ENCODE data around the gene CARHSP1.

CARHSP1 gene

DNA sequence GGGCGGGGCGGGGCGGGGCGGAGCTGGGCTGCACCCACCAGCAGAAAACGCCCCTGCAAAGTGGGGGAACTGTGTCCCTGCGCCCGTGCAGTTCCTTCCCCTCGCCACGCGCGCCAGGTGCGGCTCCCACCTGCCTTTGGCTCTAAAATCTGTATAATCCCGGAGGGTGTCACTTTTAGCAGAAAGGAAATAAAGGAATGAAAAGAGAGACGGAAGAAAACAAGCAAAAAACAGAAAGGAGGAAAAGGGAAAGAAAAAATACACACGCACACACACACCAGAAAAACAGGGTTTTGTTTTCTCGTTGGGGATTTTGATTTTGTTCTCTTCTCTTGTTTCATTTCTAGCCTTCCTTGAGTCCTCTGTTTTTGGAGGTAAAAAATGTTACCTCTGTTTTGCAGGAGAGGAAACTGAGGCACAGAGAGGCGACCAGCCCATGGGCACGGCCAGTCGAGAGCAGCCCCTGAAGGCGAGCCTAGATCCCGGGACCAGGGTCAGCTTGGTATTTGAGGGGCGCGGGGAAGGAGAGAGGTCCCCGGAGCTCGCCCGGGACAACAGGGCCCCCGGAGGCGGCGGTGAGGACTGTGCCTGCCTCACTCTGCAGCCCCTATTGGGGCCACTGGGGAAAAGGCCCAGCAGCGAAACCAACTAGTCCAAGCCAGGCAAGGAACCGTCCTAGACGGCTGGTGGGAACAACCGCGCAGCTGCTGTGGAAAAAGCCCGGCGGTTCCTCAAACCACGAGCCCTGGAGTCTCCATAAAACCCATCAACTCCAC lies 594 bp upstream of the CARHSP1 start:
- DNase-seq = no peak

DNA sequence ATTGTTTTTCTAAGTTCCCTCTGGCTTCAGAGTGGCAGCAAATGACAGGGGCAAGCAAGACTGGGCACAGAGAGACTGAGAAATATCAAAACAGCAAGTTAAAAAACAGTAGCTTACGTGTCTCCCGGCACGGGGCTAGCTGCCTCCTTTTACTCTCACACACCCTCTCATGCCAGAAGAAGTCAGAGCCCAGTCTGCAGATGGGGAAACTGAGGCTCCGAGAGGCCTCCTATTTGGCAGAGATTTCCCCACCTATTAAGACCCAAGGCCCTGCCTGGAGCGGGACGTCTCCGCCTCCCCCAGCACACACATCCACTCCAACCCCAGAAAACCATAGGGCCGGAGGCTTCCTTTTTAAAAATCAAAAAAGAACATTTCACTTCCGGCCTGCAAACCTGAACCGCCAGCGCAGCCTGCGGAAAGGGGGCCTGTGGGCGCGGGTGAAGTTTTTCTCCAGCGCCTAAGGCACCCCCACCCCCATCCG lies 832 bp downstream of the CARHSP1 start:
- no peak for DNase-seq

DNA sequence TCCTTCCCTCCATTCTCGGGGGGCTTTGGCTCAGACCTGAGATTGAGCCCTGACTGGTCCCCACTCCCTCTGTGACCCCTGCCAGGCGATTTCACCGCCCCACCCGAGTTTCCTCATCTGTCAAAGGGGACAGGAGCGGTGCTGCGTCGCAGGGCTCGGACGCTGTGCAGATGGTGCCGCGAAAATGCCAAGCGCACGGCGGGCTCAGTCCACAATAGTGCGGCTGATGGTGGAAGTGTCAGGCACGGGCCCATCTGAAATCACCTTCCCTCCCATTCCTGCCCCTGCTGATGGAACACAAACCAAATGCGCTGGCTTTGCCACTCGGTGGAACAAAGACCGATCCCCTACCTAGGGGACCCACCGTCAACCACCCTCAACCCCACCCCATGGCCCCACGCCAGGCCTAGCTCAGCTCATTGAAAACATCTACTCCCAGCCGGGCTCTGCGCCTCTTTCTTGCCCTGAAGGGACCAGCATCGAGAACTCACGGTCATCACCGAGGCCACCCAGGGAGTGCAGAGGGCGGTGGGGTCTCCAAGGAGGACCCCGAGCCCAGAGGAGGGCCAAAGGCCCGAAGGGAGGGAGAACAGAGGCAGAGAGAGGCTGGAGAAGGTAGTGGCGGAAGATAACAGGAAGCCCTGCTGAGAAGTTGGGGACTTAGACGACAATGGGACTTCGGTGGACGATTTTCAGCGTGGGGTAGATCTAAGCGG lies 1.4 kb downstream of the CARHSP1 start:
- no peak for DNase-seq

DNA sequence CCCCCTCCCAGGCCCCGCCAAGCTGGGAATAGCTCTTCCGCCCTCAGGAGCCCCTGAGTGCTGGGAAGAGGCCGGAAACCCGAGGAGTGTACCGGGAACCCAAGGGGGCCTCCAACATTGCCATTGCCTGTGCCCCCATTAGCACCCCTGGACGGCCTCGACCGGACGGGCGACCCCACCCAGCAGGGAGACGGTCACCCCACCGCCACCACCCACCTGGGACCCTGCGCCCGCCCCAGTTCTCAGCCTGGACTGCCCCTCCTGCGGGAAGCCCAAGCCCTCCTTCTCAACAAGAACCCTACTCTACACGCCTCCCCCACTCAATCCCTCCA lies 2.0 kb downstream of the CARHSP1 start:
- DNase-seq = no peak

DNA sequence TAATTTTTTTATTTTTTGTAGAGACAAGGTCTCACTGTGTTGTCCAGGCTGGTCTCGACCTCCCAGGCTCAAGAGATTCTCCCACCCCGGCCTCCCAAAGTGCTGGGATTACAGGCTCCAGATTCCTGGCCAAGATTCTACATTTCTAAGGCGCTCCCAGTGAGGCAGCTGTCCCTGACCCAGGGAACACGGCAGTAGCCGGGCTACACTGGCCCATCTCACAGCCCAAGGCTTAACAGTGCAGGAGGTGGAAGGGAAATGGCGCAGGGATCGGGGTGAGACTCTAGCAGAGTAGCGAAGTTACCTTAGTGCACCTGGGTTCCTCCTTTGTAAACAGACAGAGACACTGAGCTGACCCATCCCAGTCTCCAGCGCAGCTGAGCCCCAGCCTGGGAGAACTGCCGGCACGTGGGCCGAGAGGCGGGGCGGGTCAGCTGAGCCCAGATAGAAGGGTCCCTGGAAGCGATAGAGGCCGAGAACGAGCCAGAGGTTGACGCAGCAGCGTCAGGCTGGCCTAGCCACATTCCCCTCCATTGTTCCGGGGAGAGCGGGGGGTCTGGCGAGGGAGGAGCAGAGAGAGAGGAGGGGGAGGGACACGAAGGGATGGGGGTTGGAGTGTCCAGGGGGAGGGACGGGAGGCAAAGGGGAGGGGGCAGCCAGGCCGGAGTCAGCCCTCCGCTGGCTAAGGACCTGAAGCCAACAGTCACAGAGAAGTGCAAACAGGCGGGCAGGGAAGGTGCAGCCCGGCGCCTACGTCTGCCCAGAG lies 2.5 kb downstream of the CARHSP1 start:
- DNase-seq = no peak

DNA sequence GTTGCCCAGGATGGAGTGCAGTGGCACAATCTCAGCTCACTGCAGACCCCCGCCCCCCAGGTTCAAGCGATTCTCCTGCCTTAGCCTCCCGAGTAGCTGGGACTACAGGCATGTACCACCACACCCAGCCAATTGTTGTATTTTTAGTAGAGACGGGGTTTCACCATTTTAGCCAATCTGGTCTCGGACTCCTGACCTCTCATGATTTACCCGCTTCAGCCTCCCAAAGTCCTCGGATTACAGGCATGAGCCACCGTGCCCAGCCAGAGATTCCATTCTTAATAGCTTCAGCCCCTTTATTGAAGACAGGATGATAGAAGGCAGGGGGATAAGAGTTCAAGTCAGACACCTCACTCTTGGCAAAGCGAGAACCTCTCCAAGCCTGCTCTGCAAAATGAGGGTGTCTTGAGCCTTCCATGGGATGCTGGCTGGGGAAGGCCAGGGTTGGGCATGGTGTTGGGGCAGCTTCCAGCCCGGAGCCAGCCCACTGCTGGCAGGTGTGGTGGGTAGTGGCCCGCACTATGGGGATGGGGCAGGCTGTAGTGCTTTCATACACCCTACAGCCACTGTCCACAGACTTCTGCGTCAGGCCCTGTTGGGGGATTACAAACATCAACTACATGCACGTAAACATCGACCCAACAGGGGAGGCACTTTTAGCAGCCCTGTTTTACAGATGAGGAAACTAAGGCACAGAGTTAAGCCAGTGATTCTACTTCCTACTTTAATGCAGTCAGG lies 3.5 kb downstream of the CARHSP1 start:
- DNase-seq = no peak

DNA sequence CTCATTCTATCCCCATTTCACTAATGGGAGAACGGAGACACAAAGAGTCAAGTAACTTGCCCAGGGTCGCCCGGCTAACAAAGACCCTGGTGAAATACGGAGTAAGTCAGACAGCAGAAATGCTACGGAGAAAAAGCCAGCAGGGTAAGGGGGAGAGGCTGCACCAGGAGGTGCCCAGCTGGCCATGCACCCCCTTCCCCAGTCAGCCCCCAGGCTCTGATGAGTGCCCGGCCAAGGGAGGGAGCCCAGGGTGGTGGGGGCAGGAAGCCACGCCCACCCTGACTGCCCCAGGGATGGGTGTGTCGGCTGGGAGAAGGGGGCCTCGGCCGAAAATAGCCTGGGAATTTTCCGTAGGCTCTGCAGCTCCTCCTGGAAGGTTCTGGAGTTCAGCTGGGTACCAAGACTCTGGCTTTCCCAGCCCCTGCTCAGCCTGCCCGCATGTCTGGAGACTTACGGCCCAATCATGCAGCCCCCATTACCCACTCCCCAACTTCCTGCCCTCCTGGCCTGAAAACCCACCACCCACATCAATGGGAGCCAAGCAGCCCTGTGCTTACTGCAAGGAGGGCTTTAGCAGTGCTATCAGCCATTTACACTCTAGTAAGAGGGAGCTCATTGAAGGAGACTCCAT lies 4.2 kb downstream of the CARHSP1 start:
- DNase-seq = no peak

DNA sequence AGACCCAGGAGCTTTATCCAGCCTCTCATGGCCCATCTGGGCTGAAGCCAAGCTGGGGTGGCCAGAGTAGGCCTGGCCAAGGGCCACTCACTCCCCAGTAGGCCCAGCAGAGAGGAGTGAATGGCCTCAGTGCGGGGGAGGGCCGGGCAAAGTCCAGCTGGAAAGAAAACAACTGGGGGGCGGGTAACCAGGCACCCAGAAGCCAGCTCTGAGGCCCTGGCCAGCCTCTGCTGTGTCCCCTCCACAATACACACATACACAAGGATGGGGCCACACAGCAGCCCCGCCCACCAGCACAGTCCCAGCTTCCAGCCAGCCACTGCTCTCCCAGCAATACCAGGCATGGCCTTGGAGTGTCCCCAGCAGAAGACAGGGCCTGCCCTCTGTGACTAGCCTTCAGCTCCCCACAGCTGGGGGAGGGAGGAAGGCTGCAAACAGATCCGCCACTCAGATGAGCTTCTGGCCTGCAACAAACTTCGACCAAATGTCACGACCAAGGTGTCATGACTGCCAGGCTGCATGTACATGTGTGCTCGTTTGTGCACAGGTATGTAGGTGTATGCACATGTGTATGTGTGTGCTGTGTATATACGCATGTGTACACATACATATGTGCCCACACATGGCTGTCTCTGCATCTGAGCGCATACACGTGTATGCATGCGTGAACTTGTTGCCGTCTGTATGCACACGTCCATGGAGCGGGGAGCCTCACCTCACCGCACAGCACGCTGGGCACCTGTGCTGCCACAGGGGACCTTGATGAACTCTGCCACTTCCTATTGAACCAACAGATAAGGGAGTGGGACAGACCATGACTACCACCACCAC lies 5.0 kb downstream of the CARHSP1 start:
- no peak for DNase-seq

DNA sequence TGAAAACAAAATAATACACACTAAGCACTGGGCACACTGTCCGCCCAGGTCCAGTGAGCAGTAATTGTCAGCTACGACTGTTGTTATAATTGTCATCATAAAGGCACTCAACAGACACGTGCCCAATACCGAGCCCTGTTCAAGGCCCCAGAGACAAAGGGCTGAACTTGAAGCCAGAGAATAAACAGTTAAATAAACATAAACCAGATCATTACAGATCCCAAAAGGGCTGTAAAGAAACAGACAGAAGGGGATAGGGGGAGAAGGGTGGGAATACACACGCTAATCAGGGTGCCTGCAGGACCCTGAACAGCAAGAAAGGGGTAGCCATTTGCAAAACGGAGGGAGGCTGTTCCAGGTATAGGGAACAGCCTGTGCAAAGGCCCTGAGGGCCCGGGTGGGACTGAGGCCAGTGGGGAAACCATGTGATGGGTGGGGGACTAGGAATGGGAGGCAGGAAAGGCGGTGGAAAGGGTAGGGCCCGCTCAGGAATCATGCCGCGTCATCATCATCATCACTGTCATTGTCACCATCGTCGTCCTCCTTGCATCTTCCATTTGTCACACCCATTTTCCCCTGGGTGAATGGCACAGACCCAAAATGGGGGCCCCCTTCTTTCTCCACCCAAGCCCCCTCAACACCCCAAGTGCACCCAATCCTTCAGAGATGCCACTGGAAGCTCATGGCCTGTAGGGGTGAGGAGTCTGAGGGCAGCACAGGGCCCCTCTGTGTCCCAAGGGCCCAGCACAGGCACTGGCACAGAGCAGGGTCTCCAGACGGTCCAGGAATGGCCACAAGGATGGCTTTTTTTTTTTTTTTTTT lies 6.3 kb downstream of the CARHSP1 start:
- DNase-seq = no peak

DNA sequence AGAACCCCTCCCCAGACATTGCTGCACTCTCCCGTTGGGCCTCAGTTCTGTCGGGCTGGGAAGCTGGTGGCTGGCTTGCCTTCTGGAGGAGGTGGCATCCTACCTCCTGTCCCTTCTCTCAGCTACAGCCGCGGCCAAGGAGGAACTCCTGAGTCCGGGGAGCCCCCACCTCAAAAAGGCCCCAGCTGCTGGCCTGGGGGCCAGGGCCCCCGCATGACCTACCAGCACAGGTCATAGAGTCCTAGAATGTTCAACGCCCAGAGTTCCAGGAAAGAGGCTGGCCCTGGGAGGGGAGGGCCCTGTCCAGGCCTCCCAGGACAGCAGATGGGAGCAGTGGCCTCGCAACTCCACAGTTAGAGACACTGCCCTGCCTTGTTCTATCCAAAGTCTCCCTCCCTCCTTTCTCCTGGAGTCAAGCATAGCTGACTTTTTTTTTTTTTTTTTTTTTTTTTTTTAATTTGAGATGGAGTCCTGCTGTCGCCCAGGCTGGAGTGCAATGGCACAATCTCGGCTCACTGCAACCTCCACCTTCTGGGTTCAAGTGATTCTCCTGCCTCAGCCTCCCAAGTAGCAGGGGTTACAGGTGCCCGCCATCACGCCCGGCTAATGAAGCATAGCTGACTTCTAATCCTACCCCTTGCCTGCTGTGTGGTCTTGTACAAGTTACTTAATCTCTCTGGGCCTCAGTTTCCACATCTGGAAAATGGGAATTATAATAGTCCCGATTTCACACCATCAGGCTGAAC lies 7.1 kb downstream of the CARHSP1 start:
- no peak for DNase-seq

DNA sequence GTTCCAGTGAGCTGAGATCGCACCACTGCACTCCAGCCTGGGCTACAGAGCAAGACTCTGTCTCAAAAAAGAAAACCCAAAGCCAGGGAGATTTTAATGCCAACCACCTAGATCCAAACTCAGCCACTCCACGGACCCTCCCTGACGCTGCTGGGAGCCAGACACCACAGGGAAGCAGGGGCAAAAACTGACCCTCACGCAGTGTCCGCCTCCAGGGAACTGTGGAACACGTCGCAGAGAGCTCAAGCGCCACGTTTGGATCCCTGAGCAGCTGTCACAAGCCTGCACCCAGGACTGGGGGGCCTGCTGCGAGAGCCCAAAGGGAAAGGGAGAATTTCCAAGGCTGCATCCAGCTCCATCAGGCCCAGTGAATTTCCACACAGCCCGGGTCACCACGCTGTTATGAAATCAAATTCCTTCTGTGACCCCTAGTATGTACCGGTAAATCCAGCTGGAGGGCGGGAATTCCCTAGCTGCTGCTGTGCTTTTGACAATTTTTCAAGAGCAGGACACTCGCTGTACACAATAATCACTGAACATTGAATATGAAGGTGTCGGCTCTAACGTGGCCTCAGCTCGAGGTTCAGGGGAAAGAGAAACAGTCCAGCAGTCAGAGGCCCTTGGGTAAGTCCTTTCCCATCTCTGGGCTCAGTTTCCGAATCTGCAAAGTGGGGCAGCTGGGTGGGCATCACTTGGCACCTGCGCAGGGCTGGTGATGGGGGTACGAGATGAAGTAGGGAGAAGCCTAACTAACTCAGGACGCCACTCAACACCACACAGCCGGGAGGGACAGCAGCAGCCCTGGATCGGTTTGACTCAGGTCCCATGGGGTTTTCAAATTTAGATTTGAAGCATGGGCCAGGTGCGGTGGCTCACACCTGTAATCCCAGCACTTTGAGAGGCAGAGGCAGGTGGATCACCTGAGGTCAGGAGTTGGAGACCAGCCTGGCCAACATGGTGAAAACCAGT lies 8.6 kb downstream of the CARHSP1 start:
- DNase-seq = no peak

DNA sequence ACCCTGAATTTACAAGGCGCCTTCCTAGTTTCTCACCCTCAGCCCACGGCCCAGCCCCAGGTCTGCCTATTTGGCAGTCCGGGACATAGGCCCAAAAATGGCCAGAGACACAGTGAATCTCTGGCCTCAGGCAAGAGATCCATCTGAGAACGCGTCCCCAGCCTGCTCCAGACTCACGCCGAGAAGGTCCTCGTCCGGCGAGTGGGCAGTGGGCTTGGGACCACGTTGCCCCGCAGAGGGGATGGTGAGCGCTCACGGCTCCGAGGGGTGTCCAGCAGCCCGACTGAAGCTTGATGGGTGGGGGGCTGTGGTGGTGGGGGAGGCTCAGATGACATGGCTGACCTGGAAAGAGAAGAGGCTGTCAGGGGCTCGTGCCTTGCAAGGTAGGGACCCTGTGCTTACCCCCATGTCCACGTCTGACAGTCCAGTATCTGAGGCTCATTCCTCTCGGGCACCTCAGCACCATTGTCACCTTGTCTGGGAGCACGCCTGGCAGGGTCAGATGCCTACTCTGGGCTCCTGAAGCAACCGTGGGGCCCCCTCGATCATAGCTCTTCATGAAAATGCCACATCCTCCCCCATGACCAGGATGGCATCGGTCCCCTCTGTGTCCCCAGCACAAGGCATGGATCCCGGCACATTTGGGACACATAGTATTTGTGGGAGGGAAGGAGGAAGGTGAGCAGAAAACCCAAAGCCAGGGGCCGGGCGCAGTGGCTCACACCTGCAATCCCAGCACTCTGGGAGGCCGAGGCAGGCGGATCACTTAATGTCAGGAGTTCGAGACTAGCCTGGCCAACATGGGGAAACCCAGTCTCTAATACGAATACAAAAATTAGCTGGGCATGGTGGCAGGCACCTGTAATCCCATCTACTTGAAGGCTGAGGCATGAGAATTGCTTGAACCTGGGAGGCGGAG lies 9.6 kb downstream of the CARHSP1 start:
- DNase-seq = no peak

DNA sequence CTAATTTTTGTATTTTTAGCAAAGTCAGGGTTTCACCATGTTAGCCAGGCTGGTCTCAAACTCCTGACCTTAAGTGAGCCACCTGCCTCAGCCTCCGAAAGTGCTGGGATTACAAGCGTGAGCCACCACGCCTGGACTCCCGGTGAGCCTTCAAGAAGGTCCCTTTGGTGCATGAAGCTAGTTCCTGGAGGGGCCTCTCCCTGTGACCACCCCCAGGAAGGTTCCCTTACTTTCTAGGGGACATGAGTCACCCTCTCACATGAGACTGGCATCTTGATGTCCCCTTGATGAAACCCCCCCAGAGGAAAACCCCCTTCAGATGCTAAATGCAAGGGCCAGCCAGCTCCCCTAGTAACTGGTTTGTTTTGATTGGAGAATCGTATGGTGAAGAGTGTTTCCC lies 12.8 kb downstream of the CARHSP1 start:
- DNase-seq = no peak

DNA sequence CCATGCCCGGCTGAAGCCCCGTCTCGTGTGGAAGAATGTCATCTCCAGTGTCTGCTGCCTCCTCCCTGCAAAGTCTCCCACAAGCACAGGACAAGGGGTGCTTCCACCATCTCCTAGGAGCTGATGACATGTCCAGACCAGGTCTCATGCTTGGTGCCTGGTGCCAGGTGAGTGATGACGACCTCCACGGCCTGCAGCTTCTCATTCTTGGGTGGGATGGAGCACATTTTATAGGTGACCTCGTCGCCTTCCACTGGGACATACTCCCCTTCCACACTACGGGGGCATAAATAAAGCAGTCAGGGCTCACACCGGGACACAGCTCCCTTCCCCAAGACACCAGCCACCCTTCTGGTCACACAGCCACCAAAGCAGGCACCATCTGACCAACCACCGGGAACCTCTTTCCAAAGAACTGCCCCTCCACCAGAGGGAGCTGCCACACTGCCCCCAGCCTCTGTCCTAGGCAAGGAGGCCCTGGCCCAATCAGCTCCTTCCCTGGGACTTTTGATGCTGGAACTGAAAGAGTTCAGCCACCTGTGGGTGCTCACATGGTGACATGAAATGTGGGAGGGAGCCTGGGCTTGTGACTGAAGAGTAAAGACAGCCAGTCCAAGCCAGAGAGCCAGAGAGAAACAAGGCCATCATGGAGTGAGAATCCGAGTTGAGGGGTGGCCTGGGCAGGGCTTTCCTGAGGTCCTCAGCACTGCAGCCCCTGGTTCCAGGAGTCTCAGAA lies 13.6 kb downstream of the CARHSP1 start:
- no peak for DNase-seq

DNA sequence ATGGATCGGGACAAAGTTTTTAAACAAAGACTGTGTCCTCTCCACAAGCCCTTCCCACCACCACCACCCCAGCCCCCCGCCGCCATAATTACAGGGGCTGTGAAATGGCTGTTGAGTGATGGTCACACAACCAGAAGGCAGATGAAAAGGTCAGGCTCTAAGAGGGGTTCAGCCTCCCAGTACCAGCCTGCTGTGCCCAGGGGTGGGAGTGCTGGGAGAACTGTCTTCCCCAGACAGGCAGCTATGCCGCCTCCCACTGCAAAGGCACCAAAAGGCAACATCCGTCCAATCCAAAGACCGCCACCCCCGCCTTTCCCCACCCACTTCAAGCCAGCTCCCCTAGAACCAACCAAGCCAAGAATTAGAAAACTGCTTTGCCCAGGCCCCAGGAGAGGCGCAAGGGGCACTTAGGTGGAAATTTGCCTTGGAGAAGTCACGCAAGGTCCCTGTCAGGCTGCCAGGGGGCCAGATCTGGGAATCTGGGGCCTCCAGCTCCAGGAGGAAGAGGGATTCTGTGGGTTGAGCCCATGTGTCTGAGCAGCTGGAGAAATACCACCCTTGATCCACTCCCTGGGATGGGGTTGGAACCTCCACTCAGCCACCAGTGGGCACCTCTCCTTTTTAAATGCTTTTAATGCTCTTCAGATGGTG lies 14.4 kb downstream of the CARHSP1 start:
- no peak for DNase-seq

DNA sequence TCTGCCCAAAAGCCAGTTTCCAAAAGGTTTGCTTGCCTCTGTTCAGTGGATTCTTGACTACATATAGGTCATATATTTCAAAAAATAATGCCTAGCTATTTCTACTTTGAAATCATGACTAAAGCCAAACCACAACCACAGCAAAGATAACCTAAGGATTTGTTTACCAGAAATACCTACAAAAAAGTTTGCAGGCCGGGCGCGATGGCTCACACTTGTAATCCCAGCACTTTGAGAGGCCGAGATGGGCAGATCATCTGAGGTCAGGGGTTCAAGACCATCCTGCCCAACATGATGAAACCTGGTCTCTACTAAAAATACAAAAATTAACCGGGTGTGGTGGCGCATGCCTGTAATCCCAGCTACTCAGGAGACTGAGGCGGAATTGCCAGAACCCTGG lies 15.2 kb downstream of the CARHSP1 start:
- no peak for DNase-seq

Data from stimulated activated CD4-positive, alpha-beta T cell treated with anti-CD3 and anti-CD28 coated beads, Interleukin-4, amount 100 ng/mL, for 24 hours (primary cell).